Measurements from ENCODE around the gene ATRN.

- TF ChIP-seq CTCF (IDR thresholded peaks at IDR 0.05; ENCODE audit: extremely low read depth in 1 of 2, insufficient read depth in 1 of 2, low read depth in 1 of 2, low read length in 2 of 2) (no peak), POLR2A (IDR thresholded peaks at IDR 0.05; ENCODE audit: low read depth, low read length) (no peak), FOS (IDR thresholded peaks at IDR 0.05; ENCODE audit: borderline replicate concordance, insufficient read depth, low read length) (no peak), EZH2 (IDR thresholded peaks at IDR 0.05; ENCODE audit: borderline replicate concordance, low read depth, low read length, severe bottlenecking) (no peak), POLR2AphosphoS5 (IDR thresholded peaks at IDR 0.05; ENCODE audit: insufficient read depth, low read depth, low read length) (no peak), MAX (IDR thresholded peaks at IDR 0.05; ENCODE audit: insufficient read depth, insufficient read length) (no peak), MYC (IDR thresholded peaks at IDR 0.05; ENCODE audit: low read depth, low read length) (no peak), JUN (IDR thresholded peaks at IDR 0.05; ENCODE audit: borderline replicate concordance, insufficient read depth, insufficient read length, low read depth) (no peak)
These were observed 39.7 kb upstream of the ATRN start for GRCh38 chr20:3431109-3431508.
